ENCODE measurements around the gene SEBOX.

Gene SEBOX

GRCh38 chr17:28338056-28338768 lies 26.8 kb downstream of the SEBOX start:
- H3K4me3 ChIP-seq (ENCODE audit: low read depth, low read length, poor library complexity, severe bottlenecking): no peak overlapping the region
- H3K4me1 ChIP-seq (ENCODE audit: insufficient read depth, low read length, severe bottlenecking): peaks cover 26% of the 10 kb centered on the region
- no peaks in the 10 kb centered on the region for H3F3A ChIP-seq (ENCODE audit: insufficient read depth, low read length)
- H3K9me2 ChIP-seq (ENCODE audit: low read depth, low read length): no peaks in the 10 kb centered on the region
- peaks cover 20% of the 10 kb centered on the region; the same call in 1 of the 2 replicates for H3K36me3 ChIP-seq (ENCODE audit: insufficient read depth, low read length)
- H3K27me3 ChIP-seq (ENCODE audit: insufficient read depth, low read length): no peaks in the 10 kb centered on the region
- H3K79me2 ChIP-seq (ENCODE audit: insufficient read depth, low read length): no peaks in the 10 kb centered on the region
- H3K9me3 ChIP-seq (ENCODE audit: low read length): no peaks in the 10 kb centered on the region
- H3K27ac ChIP-seq (ENCODE audit: low read depth, low read length, poor library complexity, severe bottlenecking): no peak overlapping the region
- no peak overlapping the region for H3K4me2 ChIP-seq (ENCODE audit: low read length)
- no peak overlapping the region for H3K9ac ChIP-seq (ENCODE audit: low read length)
- TF ChIP-seq EZH2 (IDR thresholded peaks at IDR 0.05; ENCODE audit: borderline replicate concordance, low read length) (no peak), CTCF (IDR thresholded peaks at IDR 0.05; ENCODE audit: low read length) (no peak; the same call in 1 of the 2 replicates)
- no peak overlapping the region for H2AFZ ChIP-seq (ENCODE audit: low read length)
- no peaks in the 10 kb centered on the region for H4K20me1 ChIP-seq (ENCODE audit: insufficient read depth, low read length)

- Histone ChIP-seq H3K9me3 (ENCODE audit: low read length) (no peaks in the 10 kb centered on the region), H4K20me1 (ENCODE audit: insufficient read depth, low read length) (no peaks in the 10 kb centered on the region), H3K9ac (ENCODE audit: low read length) (peak overlapping the region; percentile 77), H3K36me3 (ENCODE audit: insufficient read depth, low read length) (peaks cover 9% of the 10 kb centered on the region; the same call in 1 of the 2 replicates), H3K27ac (ENCODE audit: low read depth, low read length, poor library complexity, severe bottlenecking) (no peak overlapping the region), H3K4me3 (ENCODE audit: low read depth, low read length, poor library complexity, severe bottlenecking) (peak overlapping the region; percentile 84), H3K4me2 (ENCODE audit: low read length) (peak overlapping the region; percentile 86), H3K4me1 (ENCODE audit: insufficient read depth, low read length, severe bottlenecking) (peaks cover 26% of the 10 kb centered on the region), H2AFZ (ENCODE audit: low read length) (no peak overlapping the region), H3F3A (ENCODE audit: insufficient read depth, low read length) (no peaks in the 10 kb centered on the region), H3K27me3 (ENCODE audit: insufficient read depth, low read length) (no peaks in the 10 kb centered on the region), H3K9me2 (ENCODE audit: low read depth, low read length) (no peaks in the 10 kb centered on the region), H3K79me2 (ENCODE audit: insufficient read depth, low read length) (no peaks in the 10 kb centered on the region)
- TF ChIP-seq EZH2 (IDR thresholded peaks at IDR 0.05; ENCODE audit: borderline replicate concordance, low read length) (no peak), CTCF (IDR thresholded peaks at IDR 0.05; ENCODE audit: low read length) (no peak)
Measured at GRCh38 chr17:28335959-28336871, 28.8 kb downstream of the SEBOX start.

DNA sequence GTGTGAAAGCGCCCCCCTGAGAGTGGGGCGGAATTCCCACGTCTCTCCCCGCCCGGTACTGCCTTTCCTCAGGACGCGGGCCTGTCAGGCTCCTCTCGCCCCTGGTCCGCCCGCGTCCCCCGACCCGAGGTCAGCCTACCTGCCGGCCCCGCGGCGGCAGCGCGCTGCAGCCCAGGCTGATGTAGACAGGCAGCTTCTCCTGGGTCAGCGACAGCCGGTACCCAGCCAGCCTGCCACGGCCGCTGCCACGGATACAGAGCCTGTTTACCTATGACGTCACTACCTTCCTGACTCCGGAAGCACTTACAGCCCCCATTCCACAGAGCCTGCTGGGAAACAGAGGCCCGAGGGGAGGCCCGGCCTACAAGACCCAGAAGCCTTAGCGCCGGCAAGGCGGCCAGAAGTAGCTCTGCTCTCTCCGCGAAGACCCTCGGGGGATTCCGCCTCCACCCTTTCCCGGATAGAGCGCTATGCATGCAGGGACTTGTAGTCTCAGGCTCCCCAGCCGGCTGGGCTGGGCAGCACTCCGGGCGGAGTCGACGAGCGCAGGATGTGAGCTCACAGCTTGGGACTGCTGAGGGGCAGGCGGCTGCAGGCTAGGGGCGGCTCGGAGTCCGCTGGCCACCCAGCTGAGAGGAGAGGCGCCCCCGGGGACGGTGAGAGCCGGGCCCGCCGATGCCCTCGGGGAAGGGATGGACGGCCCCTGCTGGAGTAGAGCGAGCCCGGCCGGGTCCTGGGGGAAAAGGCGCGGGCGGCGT lies 29.6 kb downstream of the SEBOX start, which contains the start of the genes IFT20 and TNFAIP1:
Gene IFT20, minus strand, starts transcription at position 272 of the 758 bp plus-strand sequence. CDS start 3,487 bp downstream, outside the sequence.
Gene TNFAIP1, plus strand, starts transcription at position 561 of the 758 bp plus-strand sequence. CDS start 3,761 bp downstream, outside the sequence.
- Histone ChIP-seq H3K79me2 (ENCODE audit: insufficient read depth, low read length) (no peaks in the 10 kb centered on the region), H3K9me2 (ENCODE audit: low read depth, low read length) (no peaks in the 10 kb centered on the region), H3K27me3 (ENCODE audit: insufficient read depth, low read length) (no peaks in the 10 kb centered on the region), H3K4me2 (ENCODE audit: low read length) (peak within 1 kb of the TSS; percentile 86), H3K4me1 (ENCODE audit: insufficient read depth, low read length, severe bottlenecking) (peaks cover 26% of the 10 kb centered on the region), H3K27ac (ENCODE audit: low read depth, low read length, poor library complexity, severe bottlenecking) (no peak within 1 kb of the TSS), H3K36me3 (ENCODE audit: insufficient read depth, low read length) (peaks cover 13% of the 10 kb centered on the region; the same call in 1 of the 2 replicates), H3F3A (ENCODE audit: insufficient read depth, low read length) (no peaks in the 10 kb centered on the region), H3K9ac (ENCODE audit: low read length) (peak within 1 kb of the TSS; percentile 77), H3K9me3 (ENCODE audit: low read length) (no peaks in the 10 kb centered on the region), H4K20me1 (ENCODE audit: insufficient read depth, low read length) (no peaks in the 10 kb centered on the region), H3K4me3 (ENCODE audit: low read depth, low read length, poor library complexity, severe bottlenecking) (peak within 1 kb of the TSS; percentile 84), H2AFZ (ENCODE audit: low read length) (no peak within 1 kb of the TSS)
- TF ChIP-seq EZH2 (IDR thresholded peaks at IDR 0.05; ENCODE audit: borderline replicate concordance, low read length) (no peak), CTCF (IDR thresholded peaks at IDR 0.05; ENCODE audit: low read length) (no peak)
